Peyer's patch (tissue), 4 donors: ENCODE data around the gene EBI3.

Experiments
- CTCF ChIP-seq, 6 experiments: fragments of 450-650 bp in 4 of 6; fragments of 200-600 bp in 2 of 6; sonication (generic) in 1 of 6; IDR thresholded peaks; one replicate each; pipeline ENCODE4 v1.5.1; 2017 to 2019; ENCODE audit warnings: antibody characterized with exemption in 6 of 6, mild to moderate bottlenecking in 3 of 6, moderate library complexity in 1 of 6
- POLR2A ChIP-seq, 2 donors: fragments of 450-650 bp; IDR thresholded peaks; one replicate each; pipeline ENCODE4 v1.5.1; 2017; ENCODE audit warnings: antibody characterized with exemption in 2 of 2, mild to moderate bottlenecking in 2 of 2, moderate library complexity in 2 of 2

- TF ChIP-seq CTCF (IDR thresholded peaks at IDR 0.05) = no peak
- TF ChIP-seq POLR2A (IDR thresholded peaks at IDR 0.05) = no peak
Measured at GRCh38 chr19:4220188-4220587, 9.1 kb upstream of the EBI3 start.
